K562 (cell line): Measurements from ENCODE around the gene REEP2. TPM values are rescaled to one million over a fixed set of nuclear protein-coding genes. Genes with fewer than 3 reads are reported as not detected.

Experiments used
- ATAC-seq: fragments of 200-7000 bp; cut with Tn5 transposase; 3 replicates; pipeline ENCODE4 v1.9.1; 2020; ENCODE audit warnings: moderate library complexity
- BruUV-seq: library from RNA; stranded (reverse); fragments of 400-500 nt; replicated peaks from 2 replicates; lab custom pipeline; 2021; lab: Mats Ljungman, UMichigan
- CTCF ChIA-PET: fragments of 300-600 bp; formaldehyde crosslinking; extraction: SDS; loops from one replicate; lab custom pipeline; 2021; ENCODE audit warnings: low intra/inter-chr PET ratio; lab: Yijun Ruan, JAX
- POLR2A ChIA-PET: fragments of 300-600, 350-650 bp; sonication (Branson Sonifier 250); formaldehyde crosslinking; extraction: SDS; loops from one replicate; lab custom pipeline; 2021; ENCODE audit warnings: antibody characterized with exemption, inconsistent platforms; lab: Yijun Ruan, JAX
- DNase-seq, 4 experiments: peaks; one replicate each; pipeline versions ENCODE4 v3.0.0 to v3.0.0-alpha.2; 2011 to 2018; ENCODE audit warnings: low spot score in 3 of 4, mixed read lengths in 3 of 4; ENCODE audit errors: extremely low read depth in 1 of 4
- FAIRE-seq: peaks from 2 replicates; lab custom pipeline; 2011; peaks lifted over from hg19 to GRCh38; lab: Jason Lieb, UNC
- H2AFZ ChIP-seq: 2 replicates; pipeline ENCODE4 v1.6.0; 2011; ENCODE audit warnings: low read depth, low read length, control low read depth, inconsistent platforms
- H3K27ac ChIP-seq: fragments of 200-600 bp; 3 replicates; pipeline ENCODE4 v1.8.0; 2011; ENCODE audit warnings: low read depth, mild to moderate bottlenecking, control low read depth, inconsistent platforms, low read length, moderate library complexity, mixed read lengths; ENCODE audit errors: extremely low read depth
- H3K27me3 ChIP-seq, 2 experiments: fragments of 300-600 bp in 1 of 2; 2 replicates in 1 of 2; 3 replicates in 1 of 2; pipeline versions ENCODE4 v1.6.0 to v1.8.0; 2011; ENCODE audit warnings: inconsistent platforms in 2 of 2, low read length in 2 of 2, mild to moderate bottlenecking in 1 of 2, mixed read lengths in 1 of 2, moderate library complexity in 1 of 2; ENCODE audit not compliant: control insufficient read depth in 2 of 2, insufficient read depth in 2 of 2
- H3K36me3 ChIP-seq: fragments of 300-600 bp; 3 replicates; pipeline ENCODE4 v1.8.0; 2011; ENCODE audit warnings: mild to moderate bottlenecking, low read length, inconsistent platforms; ENCODE audit not compliant: control insufficient read depth, insufficient read depth
- H3K4me1 ChIP-seq, 2 experiments: fragments of 200-600 bp in 1 of 2; replicated peaks in 1 of 2; 2 replicates in 1 of 2; 3 replicates in 1 of 2; pipeline versions ENCODE4 v1.5.1 to v1.8.0; 2011; ENCODE audit warnings: inconsistent platforms in 2 of 2, low read length in 2 of 2, mild to moderate bottlenecking in 1 of 2, mixed read lengths in 1 of 2, moderate library complexity in 1 of 2; ENCODE audit not compliant: control insufficient read depth in 2 of 2, insufficient read depth in 2 of 2
- H3K4me2 ChIP-seq: 2 replicates; pipeline ENCODE4 v1.6.1; 2011; ENCODE audit warnings: low read length, control low read depth, inconsistent platforms, mixed read lengths; ENCODE audit not compliant: insufficient read depth
- H3K4me3 ChIP-seq: fragments of 200-600 bp; sonication (generic), shearing (Covaris generic); 2 replicates; pipeline ENCODE4 v1.5.1; 2016; ENCODE audit warnings: control low read depth, inconsistent platforms
- H3K79me2 ChIP-seq: fragments of 200-600 bp; 3 replicates; pipeline ENCODE4 v1.8.0; 2011; ENCODE audit warnings: low read length, inconsistent platforms; ENCODE audit not compliant: control insufficient read depth, insufficient read depth
- H3K9ac ChIP-seq, 2 experiments: 2 replicates each; pipeline versions ENCODE4 v1.6.0 to v1.6.1; 2011; ENCODE audit warnings: low read depth in 2 of 2, low read length in 2 of 2, control low read depth in 1 of 2, inconsistent platforms in 1 of 2, mild to moderate bottlenecking in 1 of 2, mixed read lengths in 1 of 2; ENCODE audit not compliant: insufficient read depth in 1 of 2
- H3K9me1 ChIP-seq: one replicate; pipeline ENCODE4 v1.6.0; 2011; ENCODE audit warnings: inconsistent platforms, mild to moderate bottlenecking, low read length, moderate library complexity; ENCODE audit not compliant: control insufficient read depth, insufficient read depth
- H3K9me3 ChIP-seq: replicated peaks from 2 replicates; pipeline ENCODE4 v1.5.1; 2011; ENCODE audit warnings: low read depth, low read length, inconsistent platforms; ENCODE audit not compliant: control insufficient read depth, insufficient read depth
- H4K20me1 ChIP-seq: replicated peaks from 2 replicates; pipeline ENCODE4 v1.6.1; 2011; ENCODE audit warnings: low read length, inconsistent platforms, mixed read lengths; ENCODE audit not compliant: control insufficient read depth, insufficient read depth
- CREB1 ChIP-seq, 2 experiments: sonication (generic) in 1 of 2; formaldehyde crosslinking in 1 of 2; IDR thresholded peaks; 2 replicates each; pipeline versions ENCODE4 v1.6.1 to v1.8.0; 2012 to 2022; ENCODE audit warnings: inconsistent platforms in 1 of 2, mild to moderate bottlenecking in 1 of 2, missing genetic modification reagents in 1 of 2, moderate library complexity in 1 of 2
- DPF2 ChIP-seq: fragments of 450-650 bp; IDR thresholded peaks from 2 replicates; pipeline ENCODE4 v1.6.1; 2016
- GTF2A2 ChIP-seq: IDR thresholded peaks from 2 replicates; pipeline ENCODE4 v1.6.1; 2016; ENCODE audit warnings: mild to moderate bottlenecking, missing genetic modification characterization, missing compliant biosample characterization
- GTF2E2 ChIP-seq: fragments of 200-800 bp; sonication (Bioruptor generic); IDR thresholded peaks from 2 replicates; pipeline ENCODE4 v1.6.1; 2016; ENCODE audit warnings: missing genetic modification characterization, missing compliant biosample characterization
- NCOA2 ChIP-seq, 2 experiments: fragments of 450-650 bp; IDR thresholded peaks; 2 replicates each; pipeline ENCODE4 v1.6.1; 2018; ENCODE audit warnings: mild to moderate bottlenecking in 2 of 2, moderate library complexity in 1 of 2; ENCODE audit not compliant: partially characterized antibody in 2 of 2
- POU5F1 ChIP-seq: fragments of 150-350 bp; IDR thresholded peaks from 2 replicates; pipeline ENCODE4 v1.6.1; 2014; ENCODE audit warnings: borderline replicate concordance, low read length, low read depth, mild to moderate bottlenecking; ENCODE audit not compliant: partially characterized antibody
- RFX7 ChIP-seq: fragments of 250-450 bp; sonication (Bioruptor Pico); IDR thresholded peaks from 2 replicates; pipeline ENCODE4 v1.5.1; 2021; ENCODE audit warnings: mild to moderate bottlenecking
- SIX5 ChIP-seq, 2 experiments: IDR thresholded peaks; 2 replicates each; pipeline ENCODE4 v1.6.1; 2011; ENCODE audit warnings: low read length in 2 of 2, borderline replicate concordance in 1 of 2, low read depth in 1 of 2, mild to moderate bottlenecking in 1 of 2, moderate library complexity in 1 of 2; ENCODE audit not compliant: insufficient read depth in 1 of 2
- TAF7 ChIP-seq: fragments of 450-650 bp; IDR thresholded peaks from 2 replicates; pipeline ENCODE4 v1.6.1; 2016; ENCODE audit warnings: missing genetic modification characterization, missing compliant biosample characterization
- TSC22D4 ChIP-seq: fragments of 450-650 bp; IDR thresholded peaks from 2 replicates; pipeline ENCODE4 v1.6.1; 2016; ENCODE audit warnings: missing genetic modification characterization, missing biosample characterization, control low read depth
- VEZF1 ChIP-seq: fragments of 200-800 bp; sonication (Bioruptor generic); IDR thresholded peaks from 2 replicates; pipeline ENCODE4 v1.6.1; 2017; ENCODE audit warnings: missing genetic modification characterization, missing compliant biosample characterization
- ZNF239 ChIP-seq: fragments of 250-450 bp; sonication (Bioruptor Pico); IDR thresholded peaks from 2 replicates; pipeline ENCODE4 v1.4.0; 2020; ENCODE audit warnings: mild to moderate bottlenecking
- ZNF766 ChIP-seq: fragments of 200-800 bp; sonication (Bioruptor generic); conservative IDR thresholded peaks from 2 replicates; pipeline ENCODE4 v1.6.1; 2016; ENCODE audit warnings: missing genetic modification characterization, missing compliant biosample characterization
- WGBS: fragments of 100-300 bp; shearing (Covaris generic); methylation state at CpG from one replicate; pipeline ENCODE4 v1.1.6; 2016; ENCODE audit warnings: low coverage, mixed read lengths; ENCODE audit not compliant: insufficient coverage; ENCODE audit errors: missing lambda C conversion rate; 5-methylcytosine and 5-hydroxymethylcytosine counted together
- in situ Hi-C: fragments of 300-500 bp; cut with MboI; formaldehyde crosslinking; loops from 4 replicates; pipeline ENCODE4 v1.15.0; 2018; ENCODE audit warnings: inconsistent platforms, mixed read lengths
- intact Hi-C: fragments of 100-400 bp; cut with micrococcal nuclease; formaldehyde crosslinking; loops from 2 replicates; pipeline ENCODE4 v1.14.2; 2022
- polyA plus RNA-seq, 8 experiments: library from polyadenylated mRNA; depleted of rRNA in 4 of 8; stranded (reverse) in 5 of 8; unstranded in 3 of 8; fragments of >200 nt; fragmentation: Nextera tagmentation in 2 of 8; fragmentation: Illumina TruSeq in 1 of 8; extraction: Ambion mirVana in 2 of 8; extraction: Trizol in 1 of 8; gene quantifications; 2 replicates each; pipeline versions ENCODE4 v1.2.1 to v1.2.3, GENCODE V29; 2011 to 2014; ENCODE audit warnings: inconsistent platforms in 1 of 8, missing spikeins in 1 of 8
- total RNA-seq, 7 experiments: library from RNA; depleted of rRNA in 6 of 7; stranded (reverse); fragments of >200 nt in 6 of 7; fragmentation: Illumina TruSeq in 2 of 7; extraction: Trizol in 2 of 7; gene quantifications; 2 replicates each; pipeline versions ENCODE4 v1.2.1 to v1.2.3, GENCODE V29; 2011 to 2021; ENCODE audit warnings: low replicate concordance in 1 of 7
- TF ChIP-seq, protein P1 (sequence below): fragments of 450-650 bp; IDR thresholded peaks from 2 replicates; pipeline ENCODE4 v1.6.1; 2017; ENCODE audit warnings: antibody characterized with exemption, mild to moderate bottlenecking

Gene REEP2
- total and polyA plus RNA-seq, 9 of the 15 experiments (the other 6 are each of a cell fraction or from before 2014, with no cell fraction given), result 0.03 to 1.1 (median 0.12) TPM; not detected in 1

- TF ChIP-seq TAF7 (no peak), ZNF239 (CRISPR knock-in tag) (no peak), TSC22D4 (no peak), GTF2E2 (tag) (no peak)
Observed at GRCh38 chr5:138440159-138441073, 1.6 kb downstream of the REEP2 start (continued).

GRCh38 chr5:138441221-138441620, 2.4 kb downstream of the REEP2 start:
- in situ Hi-C loops, result no loop called here
- no peaks in the 10 kb centered on the region for H3K9me1 ChIP-seq
- H3K4me2 ChIP-seq, result no peak overlapping the region
- ChIA-PET POLR2A (interaction anchor here (0.8 kb wide), 1 partner anchor 24 kb away, joined by 3 read pairs; the partner anchor contains the start of gene EGR1), CTCF (no interaction called here)
- intact Hi-C loops, result no loop called here
- 54% methylated on average over 9 of the region's 9 CpGs for WGBS
- DNase-seq (no peak), FAIRE-seq (no peak), ATAC-seq (no peak)
- peaks cover 5% of the 10 kb centered on the region; the same call in 1 of the 3 replicates for H3K36me3 ChIP-seq
- no peaks in the 10 kb centered on the region for H3K27me3 ChIP-seq
- no peak overlapping the region for H3K9ac ChIP-seq
- no peaks in the 10 kb centered on the region for H3K79me2 ChIP-seq
- no peak overlapping the region for H2AFZ ChIP-seq
- peaks cover 4% of the 10 kb centered on the region; the same call in 1 of the 2 replicates for H4K20me1 ChIP-seq
- H3K4me3 ChIP-seq, result no peak overlapping the region
- H3K4me1 ChIP-seq, result peaks cover 13 to 40% of the 10 kb centered on the region in 2 experiments; a peak in 4 of 5 replicates
- H3K27ac ChIP-seq, result no peak overlapping the region
- no TSS peak for BruUV-seq
- no peaks in the 10 kb centered on the region for H3K9me3 ChIP-seq
- no peak for TF ChIP-seq ZNF766 (CRISPR knock-in tag)
- TF ChIP-seq POU5F1, result no peak
- no peak for TF ChIP-seq RFX7 (CRISPR knock-in tag)
- TF ChIP-seq VEZF1, result no peak
- TF ChIP-seq NCOA2 (IDR thresholded peaks at IDR 0.05; ENCODE audit: partially characterized antibody in 2 of 2), result no peak
- TF ChIP-seq GTF2A2, result no peak
- no peak for TF ChIP-seq DPF2
- TF ChIP-seq, protein P1, sequence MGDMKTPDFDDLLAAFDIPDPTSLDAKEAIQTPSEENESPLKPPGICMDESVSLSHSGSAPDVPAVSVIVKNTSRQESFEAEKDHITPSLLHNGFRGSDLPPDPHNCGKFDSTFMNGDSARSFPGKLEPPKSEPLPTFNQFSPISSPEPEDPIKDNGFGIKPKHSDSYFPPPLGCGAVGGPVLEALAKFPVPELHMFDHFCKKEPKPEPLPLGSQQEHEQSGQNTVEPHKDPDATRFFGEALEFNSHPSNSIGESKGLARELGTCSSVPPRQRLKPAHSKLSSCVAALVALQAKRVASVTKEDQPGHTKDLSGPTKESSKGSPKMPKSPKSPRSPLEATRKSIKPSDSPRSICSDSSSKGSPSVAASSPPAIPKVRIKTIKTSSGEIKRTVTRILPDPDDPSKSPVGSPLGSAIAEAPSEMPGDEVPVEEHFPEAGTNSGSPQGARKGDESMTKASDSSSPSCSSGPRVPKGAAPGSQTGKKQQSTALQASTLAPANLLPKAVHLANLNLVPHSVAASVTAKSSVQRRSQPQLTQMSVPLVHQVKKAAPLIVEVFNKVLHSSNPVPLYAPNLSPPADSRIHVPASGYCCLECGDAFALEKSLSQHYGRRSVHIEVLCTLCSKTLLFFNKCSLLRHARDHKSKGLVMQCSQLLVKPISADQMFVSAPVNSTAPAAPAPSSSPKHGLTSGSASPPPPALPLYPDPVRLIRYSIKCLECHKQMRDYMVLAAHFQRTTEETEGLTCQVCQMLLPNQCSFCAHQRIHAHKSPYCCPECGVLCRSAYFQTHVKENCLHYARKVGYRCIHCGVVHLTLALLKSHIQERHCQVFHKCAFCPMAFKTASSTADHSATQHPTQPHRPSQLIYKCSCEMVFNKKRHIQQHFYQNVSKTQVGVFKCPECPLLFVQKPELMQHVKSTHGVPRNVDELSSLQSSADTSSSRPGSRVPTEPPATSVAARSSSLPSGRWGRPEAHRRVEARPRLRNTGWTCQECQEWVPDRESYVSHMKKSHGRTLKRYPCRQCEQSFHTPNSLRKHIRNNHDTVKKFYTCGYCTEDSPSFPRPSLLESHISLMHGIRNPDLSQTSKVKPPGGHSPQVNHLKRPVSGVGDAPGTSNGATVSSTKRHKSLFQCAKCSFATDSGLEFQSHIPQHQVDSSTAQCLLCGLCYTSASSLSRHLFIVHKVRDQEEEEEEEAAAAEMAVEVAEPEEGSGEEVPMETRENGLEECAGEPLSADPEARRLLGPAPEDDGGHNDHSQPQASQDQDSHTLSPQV, result no peak
- no peak for TF ChIP-seq SIX5 (IDR thresholded peaks at IDR 0.05; ENCODE audit: borderline replicate concordance in 1 of 2, insufficient read depth in 1 of 2, low read depth in 1 of 2, low read length in 2 of 2)
- TF ChIP-seq CREB1 (IDR thresholded peaks at IDR 0.05), result no peak
- TF ChIP-seq CREB1 (CRISPR knock-in tag; IDR thresholded peaks at IDR 0.05), result no peak
